Measurements from ENCODE around the gene OLFML2A. TPM values are rescaled to one million over a fixed set of nuclear protein-coding genes. Genes with fewer than 3 reads are reported as not detected.

Gene OLFML2A
- total RNA-seq, 1 experiment from 2014 or later: 1.4 TPM

DNA sequence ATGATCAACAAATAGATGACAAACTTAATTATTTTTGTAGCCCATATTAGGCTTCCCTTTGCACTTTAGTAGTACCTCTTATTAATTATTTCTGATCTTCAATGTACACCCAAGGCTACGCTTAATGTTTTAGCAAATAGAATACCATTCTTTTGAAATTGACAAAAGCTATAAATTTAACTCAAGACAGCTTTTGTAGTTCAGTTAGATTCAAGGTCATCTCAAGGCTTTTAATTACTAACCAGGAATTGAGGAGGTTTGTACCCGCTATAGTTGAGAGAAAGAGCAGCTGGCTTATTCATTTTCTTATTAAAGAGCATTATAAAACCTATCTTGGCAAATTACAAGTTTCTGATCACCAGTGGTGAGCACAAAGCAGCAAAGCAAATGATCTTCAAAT, 20.9 kb upstream of the OLFML2A start:
- Histone ChIP-seq H3K36me3 (ENCODE audit: insufficient read depth, low read length, poor library complexity, severe bottlenecking) (no peaks in the 10 kb centered on the region), H3K27ac (ENCODE audit: low read depth, low read length, poor library complexity, severe bottlenecking) (no peak overlapping the region), H3K9me3 (ENCODE audit: low read depth, low read length, poor library complexity, severe bottlenecking) (no peaks in the 10 kb centered on the region), H3K27me3 (replicated peaks; ENCODE audit: insufficient read depth, low read depth, low read length, poor library complexity) (no peaks in the 10 kb centered on the region), H3K4me1 (ENCODE audit: insufficient read depth, low read length, poor library complexity, severe bottlenecking) (peaks cover 66% of the 10 kb centered on the region), H3K4me3 (ENCODE audit: low read depth, low read length, poor library complexity, severe bottlenecking) (no peak overlapping the region)
- ChIA-PET CTCF (no interaction called here), POLR2A (ENCODE audit: low non-redundant PET) (no interaction called here)
- TF ChIP-seq EZH2 (IDR thresholded peaks at IDR 0.05; ENCODE audit: borderline replicate concordance, low read depth, low read length, poor library complexity, severe bottlenecking): no peak
- TF ChIP-seq, protein P1, sequence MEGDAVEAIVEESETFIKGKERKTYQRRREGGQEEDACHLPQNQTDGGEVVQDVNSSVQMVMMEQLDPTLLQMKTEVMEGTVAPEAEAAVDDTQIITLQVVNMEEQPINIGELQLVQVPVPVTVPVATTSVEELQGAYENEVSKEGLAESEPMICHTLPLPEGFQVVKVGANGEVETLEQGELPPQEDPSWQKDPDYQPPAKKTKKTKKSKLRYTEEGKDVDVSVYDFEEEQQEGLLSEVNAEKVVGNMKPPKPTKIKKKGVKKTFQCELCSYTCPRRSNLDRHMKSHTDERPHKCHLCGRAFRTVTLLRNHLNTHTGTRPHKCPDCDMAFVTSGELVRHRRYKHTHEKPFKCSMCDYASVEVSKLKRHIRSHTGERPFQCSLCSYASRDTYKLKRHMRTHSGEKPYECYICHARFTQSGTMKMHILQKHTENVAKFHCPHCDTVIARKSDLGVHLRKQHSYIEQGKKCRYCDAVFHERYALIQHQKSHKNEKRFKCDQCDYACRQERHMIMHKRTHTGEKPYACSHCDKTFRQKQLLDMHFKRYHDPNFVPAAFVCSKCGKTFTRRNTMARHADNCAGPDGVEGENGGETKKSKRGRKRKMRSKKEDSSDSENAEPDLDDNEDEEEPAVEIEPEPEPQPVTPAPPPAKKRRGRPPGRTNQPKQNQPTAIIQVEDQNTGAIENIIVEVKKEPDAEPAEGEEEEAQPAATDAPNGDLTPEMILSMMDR (conservative IDR thresholded peaks at IDR 0.05; ENCODE audit: low read depth, low read length): no peak
- intact Hi-C loops (cut with micrococcal nuclease; ENCODE audit: unreplicated experiment): loop anchor here (5.0 kb wide), 1 partner anchor 204 kb away; no protein-coding TSS in a partner anchor
- no peak for DNase-seq (ENCODE audit: low spot score)
- BruUV-seq (replicated peaks): no TSS peak

DNA sequence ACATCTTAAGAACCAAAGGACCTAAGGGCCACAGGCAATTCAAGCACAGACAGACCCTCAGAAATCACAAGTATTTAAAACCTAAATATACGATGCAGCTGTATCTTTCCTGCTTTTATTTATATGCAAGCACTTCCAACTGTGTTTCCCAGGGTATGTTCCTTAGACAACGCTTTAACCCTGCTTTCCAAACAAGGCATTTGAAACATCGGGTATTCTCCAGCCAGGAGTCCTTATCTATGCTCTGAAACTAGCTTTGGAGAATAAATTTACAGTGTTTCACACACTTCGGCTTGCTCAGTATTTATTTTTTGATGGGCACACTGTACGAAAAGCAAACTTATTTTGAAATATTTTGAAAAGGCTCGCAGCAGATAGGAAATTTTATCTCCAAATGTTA, 19.3 kb upstream of the OLFML2A start:
- BruUV-seq (replicated peaks): no TSS peak
- Histone ChIP-seq H3K4me3 (ENCODE audit: low read depth, low read length, poor library complexity, severe bottlenecking) (no peak overlapping the region), H3K9me3 (ENCODE audit: low read depth, low read length, poor library complexity, severe bottlenecking) (no peaks in the 10 kb centered on the region), H3K27ac (ENCODE audit: low read depth, low read length, poor library complexity, severe bottlenecking) (peak overlapping the region; percentile 30), H3K36me3 (ENCODE audit: insufficient read depth, low read length, poor library complexity, severe bottlenecking) (no peaks in the 10 kb centered on the region), H3K4me1 (ENCODE audit: insufficient read depth, low read length, poor library complexity, severe bottlenecking) (peaks cover 71% of the 10 kb centered on the region), H3K27me3 (replicated peaks; ENCODE audit: insufficient read depth, low read depth, low read length, poor library complexity) (no peaks in the 10 kb centered on the region)
- ChIA-PET POLR2A (ENCODE audit: low non-redundant PET) (no interaction called here), CTCF (no interaction called here)
- intact Hi-C loops (cut with micrococcal nuclease; ENCODE audit: unreplicated experiment): loop anchor here (5.0 kb wide), 1 partner anchor 205 kb away; no protein-coding TSS in a partner anchor
- no peak for DNase-seq (ENCODE audit: low spot score)
- TF ChIP-seq, protein P1 (conservative IDR thresholded peaks at IDR 0.05; ENCODE audit: low read depth, low read length): no peak
- TF ChIP-seq EZH2 (IDR thresholded peaks at IDR 0.05; ENCODE audit: borderline replicate concordance, low read depth, low read length, poor library complexity, severe bottlenecking): no peak

DNA sequence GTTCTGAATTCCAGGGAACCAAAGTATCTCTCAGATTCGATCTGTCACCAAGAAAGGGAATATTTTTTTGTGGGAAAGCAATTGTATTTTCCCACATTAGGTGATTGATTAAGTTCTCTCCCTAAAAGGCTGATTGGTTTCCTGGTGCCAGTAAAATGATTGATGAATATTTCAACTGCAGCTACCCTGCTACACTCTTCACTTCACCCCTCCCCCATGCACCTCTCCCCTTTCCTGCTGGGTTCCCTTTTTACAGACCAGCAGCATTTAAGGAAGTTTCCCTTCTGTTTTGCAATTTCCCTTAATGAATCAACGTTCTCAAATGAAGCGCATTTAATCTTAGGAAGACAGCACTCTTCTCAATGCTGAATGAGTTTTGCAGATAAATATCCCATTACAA, 18.9 kb upstream of the OLFML2A start:
- peak overlapping the region; percentile 30 for H3K27ac ChIP-seq (ENCODE audit: low read depth, low read length, poor library complexity, severe bottlenecking)
- no peaks in the 10 kb centered on the region for H3K9me3 ChIP-seq (ENCODE audit: low read depth, low read length, poor library complexity, severe bottlenecking)
- H3K4me1 ChIP-seq (ENCODE audit: insufficient read depth, low read length, poor library complexity, severe bottlenecking): peaks cover 74% of the 10 kb centered on the region
- ChIA-PET POLR2A (ENCODE audit: low non-redundant PET) (no interaction called here), CTCF (no interaction called here)
- no peak for TF ChIP-seq EZH2 (IDR thresholded peaks at IDR 0.05; ENCODE audit: borderline replicate concordance, low read depth, low read length, poor library complexity, severe bottlenecking)
- TF ChIP-seq, protein P1 (conservative IDR thresholded peaks at IDR 0.05; ENCODE audit: low read depth, low read length): no peak
- H3K36me3 ChIP-seq (ENCODE audit: insufficient read depth, low read length, poor library complexity, severe bottlenecking): no peaks in the 10 kb centered on the region
- intact Hi-C loops (cut with micrococcal nuclease; ENCODE audit: unreplicated experiment): loop anchor here (5.0 kb wide), 1 partner anchor 206 kb away; no protein-coding TSS in a partner anchor
- BruUV-seq (replicated peaks): no TSS peak
- peak; percentile 57 for DNase-seq (ENCODE audit: low spot score)
- H3K4me3 ChIP-seq (ENCODE audit: low read depth, low read length, poor library complexity, severe bottlenecking): peak overlapping the region; percentile 15
- H3K27me3 ChIP-seq (replicated peaks; ENCODE audit: insufficient read depth, low read depth, low read length, poor library complexity): no peaks in the 10 kb centered on the region

Data from A673 (cell line).